GM19025 (cell line): ENCODE results near the gene AMPH.

Experiments used
- ATAC-seq: cut with Tn5 transposase; IDR thresholded peaks from one replicate; pipeline ENCODE4 v1.9.1; 2021; ENCODE audit warnings: mild to moderate bottlenecking, low read depth, moderate library complexity; ENCODE audit not compliant: unreplicated experiment

The AMPH gene

GRCh38 chr7:38548605-38549004, 82.6 kb downstream of the AMPH start:
- no peak for ATAC-seq

DNA sequence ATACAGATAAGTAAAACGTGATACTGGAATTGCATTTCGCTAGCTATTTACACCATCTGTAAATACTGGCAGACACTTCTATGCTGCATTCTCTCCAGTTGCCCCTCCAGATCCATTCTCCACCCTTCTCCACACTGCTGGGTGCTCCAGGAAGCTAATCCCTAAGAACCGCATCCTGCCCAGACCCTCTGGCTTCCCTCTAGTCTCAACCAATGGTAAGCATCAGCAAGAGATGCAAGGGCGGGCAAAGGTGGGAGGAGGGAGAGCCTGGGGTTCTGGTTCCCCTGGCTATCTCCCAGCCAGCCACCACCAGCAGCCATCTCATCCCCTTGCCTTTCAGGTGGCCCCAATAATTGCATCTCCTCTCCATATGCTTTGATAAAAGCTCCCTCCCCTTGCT, 84.4 kb downstream of the AMPH start:
- ATAC-seq = no peak

DNA sequence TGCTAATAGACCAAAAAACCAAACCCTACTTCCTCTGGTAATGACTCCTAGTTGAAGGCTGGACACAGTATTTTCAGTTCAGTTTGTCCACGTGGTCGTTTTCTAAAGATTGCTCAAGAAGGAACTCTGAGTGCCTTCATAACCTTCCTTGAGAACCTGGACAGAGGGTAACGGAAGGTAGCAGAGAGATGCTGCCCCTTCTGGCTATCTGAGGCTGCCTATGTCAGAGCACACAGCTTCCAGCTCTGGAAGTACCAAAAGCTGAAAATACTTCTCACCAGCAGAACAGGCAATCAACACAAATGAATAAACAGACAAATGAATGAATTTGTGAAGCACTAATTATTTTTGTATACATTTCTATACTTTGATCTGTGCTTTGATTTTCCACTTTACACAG, 85.2 kb downstream of the AMPH start:
- no peak for ATAC-seq

DNA sequence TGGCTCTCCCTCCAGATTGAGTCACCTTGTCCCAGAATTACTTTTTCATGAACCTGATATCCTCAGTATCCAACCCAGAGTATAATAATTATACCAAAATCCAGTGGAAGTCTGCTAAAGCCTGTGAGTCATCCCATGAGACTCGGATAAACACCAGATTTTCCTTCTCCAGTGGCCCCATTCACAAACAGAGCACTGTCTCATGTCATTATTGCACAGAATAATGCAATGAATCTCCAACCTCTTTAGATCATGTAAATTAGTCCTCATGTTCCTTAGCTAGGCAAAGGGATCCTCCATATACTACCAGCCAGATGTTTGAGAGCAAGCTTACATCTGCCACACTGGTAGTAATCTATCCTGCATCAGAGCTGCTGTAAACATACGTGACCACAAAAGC, 89.0 kb downstream of the AMPH start:
- ATAC-seq = no peak

DNA sequence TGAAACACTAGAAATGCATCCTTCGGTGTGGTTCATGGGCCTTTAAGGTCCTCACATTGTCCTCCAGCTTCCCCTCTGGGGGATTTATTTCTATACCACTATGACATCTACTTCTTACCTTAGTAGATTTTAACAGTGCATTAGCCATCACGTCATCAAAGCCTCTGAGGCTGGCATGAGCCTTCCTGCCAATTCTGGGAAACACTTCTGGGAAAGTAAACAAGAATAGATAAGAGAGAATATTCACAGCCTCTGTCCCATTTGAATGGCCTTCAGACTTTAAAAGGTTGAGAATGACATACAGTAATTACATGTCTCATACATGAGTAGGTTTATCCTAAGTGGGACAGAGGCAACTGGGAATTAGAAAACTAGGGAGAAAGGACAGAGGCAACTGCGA, 89.7 kb downstream of the AMPH start:
- ATAC-seq = no peak

DNA sequence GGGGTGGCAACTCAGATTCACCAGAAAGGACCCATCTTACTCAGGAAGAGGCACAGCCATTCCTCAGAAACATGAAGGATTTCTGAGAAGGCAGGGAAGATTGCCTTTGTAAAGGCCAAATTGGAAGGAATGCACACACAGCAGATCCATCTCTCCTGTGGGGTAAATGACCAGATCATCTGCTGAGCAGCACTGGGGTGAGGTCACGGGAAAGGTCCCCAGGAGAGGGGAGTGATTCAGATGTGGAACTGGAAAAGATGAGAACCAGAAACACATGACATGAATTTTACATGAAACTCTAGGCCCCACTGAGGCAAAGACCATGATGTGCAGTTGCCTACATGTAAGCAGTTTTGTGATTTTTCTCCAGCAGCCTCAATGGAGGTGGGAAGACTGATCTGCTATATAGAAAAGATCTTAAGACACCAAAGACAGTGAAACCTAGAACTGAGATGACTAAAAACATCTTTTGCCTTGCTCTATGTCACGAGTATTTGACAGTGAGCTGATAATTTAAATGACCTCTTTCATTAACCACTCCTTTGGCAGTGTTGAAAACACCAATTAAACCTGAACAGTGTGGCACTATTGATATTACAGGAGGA, 91.6 kb downstream of the AMPH start:
- ATAC-seq = no peak

- no peak for ATAC-seq
Measured at GRCh38 chr7:38535073-38535472, 96.1 kb downstream of the AMPH start.

DNA sequence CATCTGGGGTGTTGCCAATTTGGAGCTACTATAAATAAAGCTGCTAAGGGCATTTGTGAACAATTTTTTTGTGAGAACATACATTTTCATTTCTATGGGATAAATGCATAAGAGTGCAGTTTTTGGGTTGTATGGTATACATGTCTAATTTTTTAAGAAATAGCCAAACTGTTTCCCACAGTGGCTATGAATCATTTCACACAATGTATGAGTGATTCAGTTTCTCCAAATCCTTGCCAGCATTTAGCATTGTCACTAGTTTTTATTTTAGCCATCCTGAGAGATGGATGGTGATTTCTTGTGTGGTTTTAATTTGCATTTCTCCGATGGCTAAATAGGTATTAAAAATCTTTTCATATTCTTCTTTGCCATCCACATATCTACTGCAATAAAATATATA, 105.3 kb downstream of the AMPH start:
- ATAC-seq = no peak

GRCh38 chr7:38524786-38525185, 106.4 kb downstream of the AMPH start:
- ATAC-seq = no peak

DNA sequence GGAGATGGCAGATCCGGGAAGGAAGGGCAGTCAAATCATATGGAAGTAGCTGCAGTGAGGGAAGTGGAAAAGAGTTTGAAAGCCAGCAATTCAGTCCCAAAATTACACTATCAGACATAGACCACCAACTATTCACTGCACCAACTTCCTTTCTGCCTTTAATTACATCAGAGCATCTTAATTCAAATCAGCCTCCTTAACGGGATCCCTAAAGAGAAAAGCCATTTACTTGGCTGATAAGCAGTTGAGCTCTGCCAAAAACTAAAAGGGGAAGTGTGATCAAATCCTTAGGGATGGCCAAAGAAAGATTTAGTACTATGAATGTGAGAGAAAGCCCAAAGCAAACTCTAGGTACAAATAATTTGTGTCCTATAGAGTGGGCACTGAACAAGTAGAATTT, 110.4 kb downstream of the AMPH start:
- ATAC-seq = no peak

DNA sequence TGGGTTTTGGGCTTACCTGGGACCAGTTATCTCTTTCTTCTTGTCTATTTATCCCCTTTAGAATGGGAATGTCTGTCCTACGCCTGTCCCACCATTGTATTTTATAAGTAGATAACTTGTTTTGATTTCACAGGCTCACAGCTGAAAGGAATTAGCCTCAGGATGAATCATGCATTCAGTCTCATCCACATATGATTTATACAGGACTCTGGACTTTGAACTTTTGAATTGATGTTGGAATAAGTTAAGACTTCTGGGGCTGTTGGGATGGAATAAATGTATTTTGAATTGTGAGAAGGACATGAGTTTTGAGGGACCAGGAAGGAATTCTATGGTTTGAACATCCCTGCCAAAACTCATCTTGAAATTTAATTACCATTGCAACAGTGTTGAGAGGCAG, 112.6 kb downstream of the AMPH start:
- no peak for ATAC-seq

- ATAC-seq = no peak
Measured at GRCh38 chr7:38512704-38513103, 118.5 kb downstream of the AMPH start.

GRCh38 chr7:38512291-38512690, 118.9 kb downstream of the AMPH start:
- no peak for ATAC-seq

DNA sequence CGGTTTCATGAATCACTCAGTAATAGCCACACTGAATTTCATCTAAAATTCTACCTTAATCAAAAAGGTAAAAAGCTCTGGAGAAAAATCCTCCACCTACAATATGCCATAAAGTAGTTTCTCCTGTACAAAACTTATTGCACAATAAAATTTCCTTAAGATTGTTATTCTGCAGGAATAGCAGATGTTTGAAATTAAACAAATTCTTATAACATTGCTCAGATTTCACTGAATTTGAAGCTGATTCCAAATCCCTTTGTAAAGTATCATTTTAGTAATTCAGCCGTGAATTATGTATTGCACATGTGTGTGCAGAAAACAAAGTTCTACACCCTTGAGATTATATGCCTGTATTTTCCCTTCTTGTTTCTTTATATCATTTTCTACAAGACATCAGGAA, 123.8 kb downstream of the AMPH start:
- no peak for ATAC-seq

DNA sequence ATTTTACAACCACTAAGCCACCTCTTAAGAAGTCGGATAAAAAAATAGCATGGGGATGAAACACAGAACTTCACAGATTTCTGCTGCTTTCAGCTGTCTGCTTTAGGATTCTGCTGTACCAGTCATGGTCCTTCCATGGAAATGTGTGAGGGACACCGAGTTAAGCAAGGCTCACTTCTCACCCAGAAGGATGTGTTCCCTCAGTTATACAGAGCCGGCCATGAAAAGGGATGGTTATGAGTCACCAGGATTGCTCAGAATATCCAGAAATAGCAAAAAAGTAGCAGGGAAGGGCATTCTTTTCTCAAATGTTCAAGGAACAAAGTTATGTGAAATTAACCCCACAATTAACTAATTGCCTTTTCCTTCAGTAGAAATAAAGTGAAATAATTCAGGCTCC, 124.4 kb downstream of the AMPH start:
- no peak for ATAC-seq

- ATAC-seq = no peak
Measured at GRCh38 chr7:38506004-38506403, 125.2 kb downstream of the AMPH start.

- ATAC-seq = no peak
Measured at GRCh38 chr7:38504684-38505083, 126.5 kb downstream of the AMPH start.

GRCh38 chr7:38502848-38503247, 128.3 kb downstream of the AMPH start:
- ATAC-seq = no peak

- ATAC-seq = no peak
Measured at GRCh38 chr7:38502289-38502688, 128.9 kb downstream of the AMPH start.

DNA sequence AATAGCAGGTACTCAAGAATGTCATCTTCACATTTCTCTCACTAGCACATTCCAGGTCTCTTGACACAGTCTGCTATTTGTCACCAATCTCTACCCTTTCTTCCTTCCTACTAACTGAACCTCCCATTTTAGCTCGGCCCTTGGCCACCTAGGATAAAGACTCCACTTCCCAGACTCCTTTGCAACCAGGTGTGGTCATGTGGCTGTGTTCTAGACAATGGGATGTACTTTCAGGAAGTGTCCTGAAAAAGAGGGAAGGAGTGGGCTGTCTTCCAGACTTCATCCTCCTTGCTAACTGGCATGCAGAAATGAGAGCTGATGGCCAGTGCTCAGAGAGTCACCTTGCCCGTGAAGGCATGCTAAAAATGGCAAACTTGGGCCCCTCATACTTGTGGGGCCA, 139.2 kb downstream of the AMPH start:
- no peak for ATAC-seq

DNA sequence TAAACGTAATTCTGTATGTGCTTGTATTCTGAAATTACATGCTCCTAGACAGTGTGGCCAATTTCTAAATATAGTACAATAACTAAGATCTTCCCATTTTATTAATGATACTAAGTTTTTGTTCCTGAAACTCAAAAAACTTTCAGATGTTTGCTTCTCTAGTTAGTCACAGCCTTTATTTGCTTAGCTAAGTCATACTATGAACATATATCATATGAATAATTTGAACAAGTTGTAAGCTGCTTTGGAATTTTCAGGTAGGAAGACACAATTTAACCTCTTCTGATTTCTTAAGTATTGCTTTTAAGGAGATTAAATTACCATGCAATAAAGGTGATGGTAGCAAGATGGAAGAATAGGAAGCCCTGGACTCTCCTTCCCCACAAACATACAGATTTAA, 148.7 kb downstream of the AMPH start:
- no peak for ATAC-seq

DNA sequence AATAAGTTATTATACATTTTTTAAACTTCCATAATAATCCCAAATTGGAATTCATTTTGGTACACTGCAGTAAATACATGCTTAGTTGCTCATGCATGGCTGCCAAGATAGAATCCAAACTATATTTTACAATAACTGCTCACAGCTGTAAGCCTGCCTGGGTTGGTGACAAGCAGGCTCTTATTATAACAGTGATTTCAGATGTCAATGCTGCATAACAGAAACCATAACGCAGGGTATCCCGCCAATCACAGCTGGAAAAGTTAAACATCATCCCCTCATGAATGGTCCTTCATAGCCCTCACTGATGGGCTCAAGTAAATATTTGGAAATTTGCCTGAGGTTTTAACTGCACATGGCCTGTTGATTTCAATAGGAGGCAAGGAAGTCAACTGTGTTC, 149.8 kb downstream of the AMPH start:
- ATAC-seq = no peak

DNA sequence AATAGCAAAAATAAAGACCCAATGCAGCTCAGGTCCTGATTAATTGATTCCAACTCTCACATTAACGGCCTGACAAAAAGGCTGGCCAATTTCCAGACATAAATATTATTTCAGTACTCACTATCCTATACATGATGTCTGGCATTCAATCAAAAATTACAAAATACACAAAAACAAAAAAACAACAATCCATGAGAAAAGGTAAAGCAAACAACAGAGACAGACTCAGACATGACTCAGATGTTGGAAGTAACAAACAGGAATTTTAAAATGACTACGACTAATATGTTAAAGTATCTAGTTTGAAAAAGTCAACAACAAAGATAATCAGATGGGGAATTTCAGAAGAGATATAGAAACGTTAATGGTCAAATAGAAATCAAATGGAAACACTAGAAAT, 152.8 kb downstream of the AMPH start:
- ATAC-seq = no peak
